ENCODE results near the gene FERMT2.

DNA sequence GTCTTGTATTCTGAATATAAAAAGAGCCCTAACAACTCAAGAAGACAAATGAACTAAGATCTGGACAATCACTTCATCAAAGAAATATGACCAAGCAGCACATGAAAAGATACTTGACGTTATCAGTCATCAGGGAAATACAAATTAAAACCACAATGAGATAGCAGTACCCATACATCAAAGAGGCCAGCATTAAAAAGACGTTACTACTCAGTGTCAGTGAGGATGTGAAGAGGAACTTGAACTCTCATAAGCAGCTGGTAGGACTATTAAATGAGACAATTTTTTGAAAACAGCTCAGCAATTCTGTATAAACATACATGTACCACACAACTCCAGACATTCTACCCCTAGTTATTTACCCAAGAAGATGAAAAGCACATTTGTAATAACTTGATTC, 55.9 kb downstream of the FERMT2 start:
- TF ChIP-seq, protein P1, sequence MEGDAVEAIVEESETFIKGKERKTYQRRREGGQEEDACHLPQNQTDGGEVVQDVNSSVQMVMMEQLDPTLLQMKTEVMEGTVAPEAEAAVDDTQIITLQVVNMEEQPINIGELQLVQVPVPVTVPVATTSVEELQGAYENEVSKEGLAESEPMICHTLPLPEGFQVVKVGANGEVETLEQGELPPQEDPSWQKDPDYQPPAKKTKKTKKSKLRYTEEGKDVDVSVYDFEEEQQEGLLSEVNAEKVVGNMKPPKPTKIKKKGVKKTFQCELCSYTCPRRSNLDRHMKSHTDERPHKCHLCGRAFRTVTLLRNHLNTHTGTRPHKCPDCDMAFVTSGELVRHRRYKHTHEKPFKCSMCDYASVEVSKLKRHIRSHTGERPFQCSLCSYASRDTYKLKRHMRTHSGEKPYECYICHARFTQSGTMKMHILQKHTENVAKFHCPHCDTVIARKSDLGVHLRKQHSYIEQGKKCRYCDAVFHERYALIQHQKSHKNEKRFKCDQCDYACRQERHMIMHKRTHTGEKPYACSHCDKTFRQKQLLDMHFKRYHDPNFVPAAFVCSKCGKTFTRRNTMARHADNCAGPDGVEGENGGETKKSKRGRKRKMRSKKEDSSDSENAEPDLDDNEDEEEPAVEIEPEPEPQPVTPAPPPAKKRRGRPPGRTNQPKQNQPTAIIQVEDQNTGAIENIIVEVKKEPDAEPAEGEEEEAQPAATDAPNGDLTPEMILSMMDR (IDR thresholded peaks at IDR 0.05): no peak
- TF ChIP-seq POLR2A (IDR thresholded peaks at IDR 0.05): no peak
